Endodermal cell (in vitro differentiated cells): ENCODE data around the gene TPST1. TPM values are rescaled to one million over a fixed set of nuclear protein-coding genes. Genes with fewer than 3 reads are reported as not detected.
A peak's percentile ranks its signal among the peaks of the same experiment; 100 is the strongest.

Experiments used
- DNase-seq: peaks from one replicate; pipeline ENCODE4 v3.0.0-alpha.2; 2017
- H3K27ac ChIP-seq: 2 replicates; pipeline ENCODE4 v1.5.1; 2013; ENCODE audit warnings: mild to moderate bottlenecking, low read depth, low read length, moderate library complexity
- H3K27me3 ChIP-seq: 2 replicates; pipeline ENCODE4 v1.6.1; 2013; ENCODE audit warnings: mild to moderate bottlenecking, low read length, moderate library complexity; ENCODE audit not compliant: insufficient read depth, control insufficient read depth, poor library complexity, severe bottlenecking
- H3K36me3 ChIP-seq: 2 replicates; pipeline ENCODE4 v1.7.0; 2013; ENCODE audit warnings: mild to moderate bottlenecking, low read length, moderate library complexity; ENCODE audit not compliant: control insufficient read depth, insufficient read depth
- H3K4me1 ChIP-seq: one replicate; pipeline ENCODE4 v1.7.0; 2013; ENCODE audit warnings: low read length; ENCODE audit not compliant: control insufficient read depth, insufficient read depth
- H3K4me3 ChIP-seq: 2 replicates; pipeline ENCODE4 v1.5.1; 2013; ENCODE audit warnings: mild to moderate bottlenecking, low read length, moderate library complexity
- H3K9ac ChIP-seq: 2 replicates; pipeline ENCODE4 v1.6.1; 2013; ENCODE audit warnings: mild to moderate bottlenecking, low read length, moderate library complexity; ENCODE audit not compliant: poor library complexity, severe bottlenecking; ENCODE audit errors: extremely low read depth
- H3K9me3 ChIP-seq: 2 replicates; pipeline ENCODE4 v1.6.1; 2013; ENCODE audit warnings: mild to moderate bottlenecking, low read length, moderate library complexity; ENCODE audit not compliant: control insufficient read depth
- H3K27ac Mint-ChIP-seq: 2 replicates; pipeline ENCODE4 v1.8.0; 2020; ENCODE audit warnings: mixed read lengths
- H3K27me3 Mint-ChIP-seq: 2 replicates; pipeline ENCODE4 v1.8.0; 2021; ENCODE audit warnings: mild to moderate bottlenecking, mixed read lengths; ENCODE audit not compliant: insufficient read depth
- H3K36me3 Mint-ChIP-seq: 2 replicates; pipeline ENCODE4 v1.8.0; 2020; ENCODE audit warnings: low read depth, mixed read lengths
- H3K4me1 Mint-ChIP-seq: 2 replicates; pipeline ENCODE4 v1.8.0; 2020; ENCODE audit warnings: mixed read lengths
- H3K4me3 Mint-ChIP-seq: 2 replicates; pipeline ENCODE4 v1.8.0; 2020; ENCODE audit warnings: mild to moderate bottlenecking, moderate library complexity, mixed read lengths
- H3K9me3 Mint-ChIP-seq: 2 replicates; pipeline ENCODE4 v1.8.0; 2020; ENCODE audit warnings: mild to moderate bottlenecking, mixed read lengths
- CTCF ChIP-seq: fragments of 200-600 bp; sonication (generic); conservative IDR thresholded peaks from 2 replicates; pipeline ENCODE4 v1.5.0; 2021; ENCODE audit warnings: antibody characterized with exemption, mild to moderate bottlenecking
- WGBS, 2 experiments: methylation state at CpG; one replicate each; pipeline versions ENCODE4 v1.1.5 to v1.1.7; 2013; ENCODE audit warnings: missing lambda C conversion rate in 2 of 2, mixed read lengths in 1 of 2; ENCODE audit not compliant: insufficient coverage in 1 of 2, insufficient read length in 1 of 2; 5-methylcytosine and 5-hydroxymethylcytosine counted together
- total RNA-seq, 2 donors: library from RNA; stranded (reverse); fragmentation: NEBNext Ultra II Directional in 1 of 2; extraction: Animal tissue kit (Norgen Biotek cat#: 25700) in 1 of 2; gene quantifications; 2 replicates in 1 of 2; 3 replicates in 1 of 2; pipeline ENCODE4 v1.2.1, GENCODE V29; 2021

Gene TPST1
- total RNA-seq, 2 donors from 2014 or later = 38.3 to 43.8 TPM

- peaks cover 32% of the 10 kb centered on the region for H3K4me1 Mint-ChIP-seq
- H3K9me3 Mint-ChIP-seq = no peaks in the 10 kb centered on the region
- H3K27me3 Mint-ChIP-seq = no peaks in the 10 kb centered on the region
- 97 to 99% methylated on average over 7 to 8 of the region's 8 CpGs for WGBS, 2 experiments
- H3K27ac Mint-ChIP-seq = no peak overlapping the region
- H3K36me3 Mint-ChIP-seq = peaks cover 7% of the 10 kb centered on the region
- Histone ChIP-seq H3K27me3 (no peaks in the 10 kb centered on the region), H3K4me3 (no peak overlapping the region), H3K4me1 (peaks cover 15% of the 10 kb centered on the region), H3K9ac (no peak overlapping the region), H3K36me3 (no peaks in the 10 kb centered on the region), H3K9me3 (peaks cover 9% of the 10 kb centered on the region), H3K27ac (no peak overlapping the region)
- TF ChIP-seq CTCF = no peak
- no peak overlapping the region for H3K4me3 Mint-ChIP-seq
- no peak for DNase-seq
Observed at GRCh38 chr7:66313886-66314568, 108.9 kb downstream of the TPST1 start.

GRCh38 chr7:66315192-66315591 lies 110.1 kb downstream of the TPST1 start:
- H3K27me3 ChIP-seq = no peaks in the 10 kb centered on the region
- H3K9me3 Mint-ChIP-seq = peaks cover 5% of the 10 kb centered on the region
- no peaks in the 10 kb centered on the region for H3K36me3 ChIP-seq
- H3K9me3 ChIP-seq = peaks cover 18% of the 10 kb centered on the region
- peaks cover 21% of the 10 kb centered on the region for H3K4me1 Mint-ChIP-seq
- no peak overlapping the region for H3K9ac ChIP-seq
- no peak overlapping the region for H3K4me3 ChIP-seq
- 66 to 67% methylated on average over 3 to 4 of the region's 4 CpGs for WGBS, 2 experiments
- H3K36me3 Mint-ChIP-seq = peaks cover 11% of the 10 kb centered on the region
- peak overlapping the region; percentile 14 for H3K27ac Mint-ChIP-seq
- DNase-seq = peak; percentile 64
- no peak overlapping the region for H3K4me3 Mint-ChIP-seq
- no peaks in the 10 kb centered on the region for H3K27me3 Mint-ChIP-seq
- H3K4me1 ChIP-seq = peaks cover 7% of the 10 kb centered on the region
- TF ChIP-seq CTCF = no peak
- H3K27ac ChIP-seq = no peak overlapping the region

DNA sequence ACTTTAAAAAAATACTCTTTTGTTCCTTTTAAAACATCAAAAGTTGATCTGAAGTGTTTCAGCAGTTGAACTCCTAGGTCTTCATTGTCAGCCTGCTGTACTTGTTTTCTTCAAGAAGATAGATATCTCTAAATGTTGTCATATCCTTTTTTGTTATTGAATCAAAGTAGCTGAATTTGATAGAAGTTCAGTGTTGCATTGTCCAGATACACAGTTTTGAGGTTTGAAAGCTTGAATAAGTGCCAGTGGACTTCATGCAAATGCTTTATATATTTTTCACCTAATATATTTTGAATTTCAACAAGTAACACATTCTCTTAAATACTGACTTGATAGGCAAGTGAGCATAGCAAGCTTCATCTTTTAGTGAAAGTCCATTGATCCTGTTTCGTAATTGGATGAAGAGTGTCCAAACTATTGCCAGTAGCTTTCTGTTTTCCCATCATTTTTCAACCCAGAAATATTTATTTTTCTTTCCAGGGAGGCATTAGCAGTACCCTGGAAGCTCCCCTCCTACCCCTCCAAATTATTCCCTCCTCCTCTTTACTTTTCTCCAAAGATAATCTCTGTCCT lies 114.4 kb downstream of the TPST1 start:
- H3K27me3 ChIP-seq = no peaks in the 10 kb centered on the region
- WGBS, 2 experiments = 94 to 100% methylated on average over 1 of the region's 1 CpG
- H3K9me3 ChIP-seq = peaks cover 41% of the 10 kb centered on the region
- H3K36me3 Mint-ChIP-seq = peaks cover 39% of the 10 kb centered on the region
- peaks cover 19% of the 10 kb centered on the region for H3K36me3 ChIP-seq
- no peak overlapping the region for H3K4me3 ChIP-seq
- peaks cover 7% of the 10 kb centered on the region for H3K4me1 ChIP-seq
- H3K9me3 Mint-ChIP-seq = peaks cover 29% of the 10 kb centered on the region
- no peak for DNase-seq
- TF ChIP-seq CTCF = no peak
- H3K27ac ChIP-seq = no peak overlapping the region
- no peak overlapping the region for H3K4me3 Mint-ChIP-seq
- peaks cover 17% of the 10 kb centered on the region for H3K4me1 Mint-ChIP-seq
- H3K27me3 Mint-ChIP-seq = no peaks in the 10 kb centered on the region
- H3K9ac ChIP-seq = no peak overlapping the region
- H3K27ac Mint-ChIP-seq = no peak overlapping the region
